Measurements from ENCODE around the gene CLPSL2. TPM values are rescaled to one million over a fixed set of nuclear protein-coding genes. Genes with fewer than 3 reads are reported as not detected.
A peak's percentile ranks its signal among the peaks of the same experiment; 100 is the strongest.

Gene CLPSL2
- total RNA-seq, 3 donors from 2014 or later, result not detected

- no peak for TF ChIP-seq CTCF (IDR thresholded peaks at IDR 0.05)
- DNase-seq, result no peak
- H3K4me3 ChIP-seq, result no peak overlapping the region
- H3K4me1 ChIP-seq (ENCODE audit: low read depth), result no peaks in the 10 kb centered on the region
- H3K9me3 ChIP-seq, result no peaks in the 10 kb centered on the region
- ATAC-seq, result no peak
- no peaks in the 10 kb centered on the region for H3K36me3 ChIP-seq (ENCODE audit: low read depth)
- intact Hi-C loops (cut with DNase I, micrococcal nuclease), result no loop called here
Measured at GRCh38 chr6:35790683-35791082, 14.3 kb downstream of the CLPSL2 start.

- DNase-seq (no peak), ATAC-seq (no peak)
- intact Hi-C loops (cut with DNase I, micrococcal nuclease), result no loop called here
- Histone ChIP-seq H3K36me3 (ENCODE audit: low read depth) (no peaks in the 10 kb centered on the region), H3K4me3 (no peak overlapping the region), H3K9me3 (no peaks in the 10 kb centered on the region), H3K4me1 (ENCODE audit: low read depth) (no peaks in the 10 kb centered on the region)
- no peak for TF ChIP-seq CTCF (IDR thresholded peaks at IDR 0.05)
Measured at GRCh38 chr6:35794536-35795452, 18.4 kb downstream of the CLPSL2 start.

- TF ChIP-seq CTCF (IDR thresholded peaks at IDR 0.05), result no peak
- H3K4me3 ChIP-seq, result no peak overlapping the region
- intact Hi-C loops (cut with DNase I, micrococcal nuclease), result no loop called here
- no peaks in the 10 kb centered on the region for H3K9me3 ChIP-seq
- no peaks in the 10 kb centered on the region for H3K4me1 ChIP-seq (ENCODE audit: low read depth)
- DNase-seq, result no peak
- H3K36me3 ChIP-seq (ENCODE audit: low read depth), result no peaks in the 10 kb centered on the region
- peak; percentile 16 for ATAC-seq
Measured at GRCh38 chr6:35795453-35796071, 19.2 kb downstream of the CLPSL2 start.

- Histone ChIP-seq H3K9me3 (no peaks in the 10 kb centered on the region), H3K4me3 (no peak overlapping the region), H3K4me1 (ENCODE audit: low read depth) (no peaks in the 10 kb centered on the region), H3K36me3 (ENCODE audit: low read depth) (no peaks in the 10 kb centered on the region)
- no peak for TF ChIP-seq CTCF (IDR thresholded peaks at IDR 0.05)
- intact Hi-C loops (cut with DNase I, micrococcal nuclease), result no loop called here
- no peak for ATAC-seq
- no peak for DNase-seq
Measured at GRCh38 chr6:35796236-35796635, 19.8 kb downstream of the CLPSL2 start.

GRCh38 chr6:35797837-35798526 lies 21.6 kb downstream of the CLPSL2 start:
- Histone ChIP-seq H3K4me1 (ENCODE audit: low read depth) (no peaks in the 10 kb centered on the region), H3K36me3 (ENCODE audit: low read depth) (no peaks in the 10 kb centered on the region), H3K4me3 (no peak overlapping the region), H3K9me3 (no peaks in the 10 kb centered on the region)
- no peak for TF ChIP-seq CTCF (IDR thresholded peaks at IDR 0.05)
- no peak for DNase-seq
- intact Hi-C loops (cut with DNase I, micrococcal nuclease), result no loop called here
- ATAC-seq, result no peak
